A673 (cell line): ENCODE measurements around the gene TXNRD2.

Source experiments
- EZH2 ChIP-seq: fragments of 200-600 bp; sonication (generic); IDR thresholded peaks from 2 replicates; pipeline ENCODE4 v1.6.1; 2017; ENCODE audit warnings: borderline replicate concordance, low read depth, mild to moderate bottlenecking, mixed read lengths, antibody characterized with exemption, low read length; ENCODE audit not compliant: poor library complexity, severe bottlenecking
- TF ChIP-seq, protein P1 (sequence below): fragments of 300-800, 200-600 bp; sonication (generic); conservative IDR thresholded peaks from 2 replicates; pipeline ENCODE4 v1.5.1; 2017; ENCODE audit warnings: low read depth, mild to moderate bottlenecking, antibody characterized with exemption, low read length, moderate library complexity, mixed read lengths

GRCh38 chr22:19902245-19902715 is 39.3 kb downstream of the TXNRD2 start:
- TF ChIP-seq, protein P1, sequence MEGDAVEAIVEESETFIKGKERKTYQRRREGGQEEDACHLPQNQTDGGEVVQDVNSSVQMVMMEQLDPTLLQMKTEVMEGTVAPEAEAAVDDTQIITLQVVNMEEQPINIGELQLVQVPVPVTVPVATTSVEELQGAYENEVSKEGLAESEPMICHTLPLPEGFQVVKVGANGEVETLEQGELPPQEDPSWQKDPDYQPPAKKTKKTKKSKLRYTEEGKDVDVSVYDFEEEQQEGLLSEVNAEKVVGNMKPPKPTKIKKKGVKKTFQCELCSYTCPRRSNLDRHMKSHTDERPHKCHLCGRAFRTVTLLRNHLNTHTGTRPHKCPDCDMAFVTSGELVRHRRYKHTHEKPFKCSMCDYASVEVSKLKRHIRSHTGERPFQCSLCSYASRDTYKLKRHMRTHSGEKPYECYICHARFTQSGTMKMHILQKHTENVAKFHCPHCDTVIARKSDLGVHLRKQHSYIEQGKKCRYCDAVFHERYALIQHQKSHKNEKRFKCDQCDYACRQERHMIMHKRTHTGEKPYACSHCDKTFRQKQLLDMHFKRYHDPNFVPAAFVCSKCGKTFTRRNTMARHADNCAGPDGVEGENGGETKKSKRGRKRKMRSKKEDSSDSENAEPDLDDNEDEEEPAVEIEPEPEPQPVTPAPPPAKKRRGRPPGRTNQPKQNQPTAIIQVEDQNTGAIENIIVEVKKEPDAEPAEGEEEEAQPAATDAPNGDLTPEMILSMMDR = no peak
- no peak for TF ChIP-seq EZH2
